Measurements from ENCODE around the gene GSTM3.
"Not testable (repeated sequence)": the region's sequence is repeated elsewhere in the genome, so short reads cannot be mapped to it uniquely, and the experiment has no call there.

Gene GSTM3

DNA sequence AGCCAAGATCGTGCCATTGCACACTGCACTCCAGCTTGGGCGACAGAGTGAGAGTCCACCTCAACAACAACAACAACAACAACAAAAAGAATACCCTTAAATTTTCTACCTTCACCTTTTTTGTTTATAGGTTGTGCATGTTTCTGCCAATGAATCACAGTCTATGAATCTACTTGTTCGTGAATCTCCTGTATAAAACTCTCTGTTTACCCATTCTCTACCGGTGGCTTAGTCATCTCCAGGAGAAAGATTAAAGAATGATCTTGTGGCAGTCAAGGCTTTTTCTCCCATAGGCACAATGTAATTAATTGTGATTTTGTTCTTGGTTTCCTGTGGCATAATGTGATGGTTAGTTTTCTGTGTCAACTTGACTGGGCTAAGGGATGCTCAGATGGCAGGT is 43.0 kb downstream of the GSTM3 start:
- DNase-seq (ENCODE audit: low read depth), result not testable (repeated sequence)

DNA sequence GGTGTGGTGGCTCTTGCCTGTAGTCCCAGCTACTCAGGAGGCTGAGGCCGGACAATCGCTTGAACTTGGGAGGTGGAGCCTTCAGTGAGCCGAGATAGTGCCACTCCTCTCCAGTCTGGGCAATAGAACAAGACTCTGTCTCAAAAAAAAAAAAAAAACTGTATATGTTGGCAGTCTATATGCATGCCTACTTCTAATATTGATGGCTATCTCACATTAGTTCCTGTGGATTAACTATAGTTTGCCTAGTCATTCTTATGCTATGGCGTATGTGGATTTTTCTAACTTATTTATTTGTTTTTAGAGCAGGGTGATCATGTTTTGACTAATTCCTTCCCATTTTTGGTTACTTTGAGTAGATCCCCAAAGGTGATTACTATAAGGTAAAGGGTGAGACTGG is 43.8 kb downstream of the GSTM3 start:
- no peak for DNase-seq (ENCODE audit: low read depth)

DNA sequence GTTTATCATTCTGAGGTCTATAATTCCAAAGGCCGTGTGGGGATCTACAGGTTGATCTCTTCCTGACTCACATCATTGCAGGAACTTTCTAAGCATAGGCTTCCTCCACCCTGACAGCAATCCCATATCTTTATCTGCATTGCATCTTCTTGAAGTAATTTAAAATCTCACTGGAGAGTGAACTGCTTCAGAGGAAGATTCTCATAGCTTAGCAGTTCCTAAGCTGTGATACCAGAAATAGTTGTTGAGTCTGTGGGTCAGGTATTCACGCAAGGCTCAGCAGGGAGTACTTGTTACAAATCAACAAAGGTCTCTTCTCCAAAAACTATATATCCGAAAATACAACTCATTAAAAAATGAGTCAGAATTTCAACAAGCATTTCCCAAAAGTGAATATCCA is 45.7 kb downstream of the GSTM3 start:
- not testable (repeated sequence) for DNase-seq (ENCODE audit: low read depth)

DNA sequence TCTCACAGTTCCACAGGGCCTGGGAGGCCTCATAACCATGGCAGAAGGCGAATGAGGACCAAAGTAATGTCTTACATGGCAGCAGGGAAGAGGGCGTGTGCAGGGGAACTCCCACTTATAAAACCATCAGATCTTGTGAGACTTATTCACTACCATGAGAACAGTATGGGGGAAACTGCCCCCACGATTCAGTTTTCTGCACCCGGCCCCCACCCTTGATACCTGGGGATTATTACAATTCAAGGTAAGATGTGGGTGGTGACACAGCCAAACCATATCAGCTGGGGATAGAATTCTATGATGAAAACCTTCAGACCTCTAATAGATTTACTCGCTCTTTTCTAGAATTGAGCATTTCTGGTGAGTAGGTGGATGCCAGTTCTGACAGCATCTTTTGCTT is 46.4 kb downstream of the GSTM3 start:
- not testable (repeated sequence) for DNase-seq (ENCODE audit: low read depth)

DNA sequence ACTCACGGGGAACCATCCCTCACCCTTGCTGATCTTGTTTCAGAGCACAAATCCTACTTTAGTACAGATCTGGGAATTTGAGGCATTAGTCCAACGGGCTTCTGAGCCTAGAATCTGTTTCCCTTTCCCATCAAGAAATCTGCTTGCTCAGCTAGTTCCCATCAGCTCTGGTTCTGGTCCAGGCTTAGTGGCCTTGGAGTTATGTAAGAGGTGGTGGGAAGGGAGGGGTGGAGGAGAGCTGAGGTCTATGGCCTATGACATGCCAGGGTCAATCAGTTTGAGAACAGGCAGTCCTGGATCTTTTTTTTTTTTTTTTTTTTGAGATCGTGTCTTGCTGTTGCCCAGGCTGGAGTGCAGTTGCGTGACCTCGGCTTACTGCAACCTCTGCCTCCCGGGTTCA is 49.1 kb downstream of the GSTM3 start:
- no peak for DNase-seq (ENCODE audit: low read depth)

DNA sequence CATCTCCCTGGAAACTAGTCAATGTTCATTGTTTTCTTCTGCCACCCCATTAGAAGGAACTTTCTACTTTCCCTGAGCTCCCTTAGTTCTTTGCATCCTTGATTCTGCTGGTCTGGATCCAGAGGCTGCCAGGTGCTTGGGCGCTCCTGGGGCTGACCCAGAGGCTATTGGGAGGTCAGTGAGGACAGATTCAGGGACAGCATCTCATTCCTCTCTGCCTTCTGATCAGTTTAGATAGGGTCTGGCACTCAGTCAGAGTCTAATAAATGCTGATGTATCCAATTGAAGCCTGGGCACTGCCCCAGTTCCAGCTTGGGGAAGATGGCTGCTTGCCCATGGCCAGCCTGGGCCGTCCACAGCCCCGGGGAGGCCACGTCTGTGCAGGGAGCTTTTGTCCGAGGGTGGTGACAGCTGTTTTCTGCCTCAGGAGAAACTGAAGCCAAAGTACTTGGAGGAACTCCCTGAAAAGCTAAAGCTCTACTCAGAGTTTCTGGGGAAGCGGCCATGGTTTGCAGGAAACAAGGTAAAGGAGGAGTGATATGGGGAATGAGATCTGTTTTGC is 50.9 kb downstream of the GSTM3 start:
- DNase-seq (ENCODE audit: low read depth), result no peak

DNA sequence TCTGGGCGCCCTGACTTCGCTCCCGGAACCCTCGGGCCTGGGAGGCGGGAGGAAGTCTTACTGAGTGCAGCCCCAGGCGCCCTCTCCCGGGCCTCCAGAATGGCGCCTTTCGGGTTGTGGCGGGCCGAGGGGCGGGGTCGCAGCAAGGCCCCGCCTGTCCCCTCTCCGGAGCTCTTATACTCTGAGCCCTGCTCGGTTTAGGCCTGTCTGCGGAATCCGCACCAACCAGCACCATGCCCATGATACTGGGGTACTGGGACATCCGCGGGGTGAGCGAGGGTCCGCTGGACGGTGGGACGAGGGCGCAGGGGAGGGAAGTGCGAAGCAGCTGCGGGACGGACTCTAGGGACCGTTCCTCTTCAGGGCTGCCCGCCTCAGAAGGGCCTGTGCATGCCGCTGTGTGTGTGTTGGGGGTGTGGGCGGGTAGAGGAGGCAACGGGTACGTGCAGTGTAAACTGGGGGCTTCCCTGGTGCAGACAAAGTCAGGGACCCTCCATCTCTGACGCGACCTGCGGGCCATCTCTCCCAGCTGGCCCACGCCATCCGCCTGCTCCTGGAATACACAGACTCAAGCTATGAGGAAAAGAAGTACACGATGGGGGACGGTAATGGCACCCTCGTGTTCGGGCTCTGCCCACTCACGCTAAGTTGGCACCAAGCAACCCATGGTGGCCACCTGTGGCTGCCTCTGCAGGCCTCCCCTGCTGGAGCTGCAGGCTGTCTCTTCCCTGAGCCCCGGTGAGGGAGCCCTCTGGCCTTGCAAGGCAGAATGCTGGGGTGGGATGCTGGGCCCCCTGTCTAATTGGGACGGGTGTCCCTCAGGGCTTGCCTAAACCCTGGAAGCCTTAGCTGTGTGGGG is 53.0 kb downstream of the GSTM3 start, which contains the start of gene GSTM1:
TSS of gene GSTM1 (plus strand) at position 177 of the 859 bp plus-strand sequence. CDS start at position 234, 57 bp downstream.
- no peak for DNase-seq (ENCODE audit: low read depth)

DNA sequence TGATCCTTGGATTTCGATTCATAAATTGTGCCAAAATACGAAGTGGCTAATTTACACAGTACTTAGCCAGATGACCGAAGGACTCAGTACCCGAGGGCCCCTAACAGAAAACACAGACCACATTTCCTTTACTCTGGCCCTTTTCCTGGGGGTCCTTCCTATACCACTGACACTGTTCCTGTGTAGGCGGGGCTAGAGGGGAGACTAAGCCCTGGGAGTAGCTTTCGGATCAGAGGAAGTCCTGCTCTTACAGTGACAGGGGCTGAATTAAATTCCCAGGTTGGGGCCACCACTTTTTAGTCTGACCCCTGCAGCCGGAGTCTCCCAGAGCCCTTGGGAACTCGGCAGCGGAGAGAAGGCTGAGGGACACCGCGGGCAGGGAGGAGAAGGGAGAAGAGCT is 53.7 kb downstream of the GSTM3 start:
- DNase-seq (ENCODE audit: low read depth), result not testable (repeated sequence)

DNA sequence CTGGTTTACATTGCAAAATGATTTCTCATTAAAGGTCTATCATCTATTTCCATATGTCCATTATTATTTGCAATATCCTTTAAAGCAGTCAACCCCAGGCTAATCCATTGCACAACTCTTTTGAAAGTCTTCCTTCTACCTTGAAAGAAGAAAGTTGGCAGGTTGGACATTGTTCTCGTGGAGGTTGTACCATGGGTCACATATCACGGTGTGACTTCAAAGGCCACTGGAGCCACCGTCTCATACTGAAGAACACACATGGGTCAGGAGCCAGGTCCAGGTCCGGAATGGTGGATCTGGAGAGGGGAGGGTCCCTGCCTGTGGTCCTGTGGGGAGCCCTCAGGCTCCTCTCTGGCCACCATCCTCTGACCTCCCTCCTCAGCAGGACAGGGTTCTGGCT is 54.9 kb downstream of the GSTM3 start:
- not testable (repeated sequence) for DNase-seq (ENCODE audit: low read depth)

DNA sequence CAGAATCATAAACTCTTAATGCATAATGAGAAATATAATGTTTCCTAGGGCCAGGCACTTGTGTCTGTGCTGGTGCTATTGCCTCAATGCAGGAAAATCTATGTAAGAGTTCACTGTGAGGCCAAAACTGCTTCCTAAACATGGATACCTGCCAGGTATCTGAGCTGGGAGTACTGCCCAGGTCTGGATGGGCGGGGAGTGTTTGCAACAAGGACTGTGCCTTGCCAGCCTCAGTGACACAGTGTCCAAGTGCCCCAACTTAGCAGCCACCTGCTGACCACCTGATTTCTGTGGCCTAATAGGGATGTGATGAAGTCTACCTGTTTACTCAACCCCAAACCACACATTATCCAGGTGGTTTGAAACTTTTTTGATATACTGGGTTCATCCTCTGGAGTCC is 55.4 kb downstream of the GSTM3 start:
- DNase-seq (ENCODE audit: low read depth), result not testable (repeated sequence)

DNA sequence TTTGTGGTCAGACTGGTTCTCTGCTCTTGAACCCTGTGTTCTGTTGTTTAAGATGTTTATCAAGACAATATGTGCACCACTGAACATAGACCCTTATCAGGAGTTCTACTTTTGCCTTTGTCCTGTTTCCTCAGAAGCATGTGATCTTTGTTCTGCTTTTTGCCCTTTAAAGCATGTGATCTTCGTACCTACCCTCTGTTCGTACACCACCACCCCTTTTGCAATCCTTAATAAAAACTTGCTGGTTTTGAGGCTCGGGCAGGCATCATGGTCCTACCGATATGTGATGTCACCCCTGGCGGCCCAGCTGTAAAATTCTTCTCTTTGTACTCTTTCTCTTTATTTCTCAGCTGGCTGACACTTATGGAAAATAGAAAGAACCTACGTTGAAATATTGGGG is 56.1 kb downstream of the GSTM3 start:
- not testable (repeated sequence) for DNase-seq (ENCODE audit: low read depth)

Data from ELR (cell line).